Measurements from ENCODE around the gene GRM8. TPM values are rescaled to one million over a fixed set of nuclear protein-coding genes. Genes with fewer than 3 reads are reported as not detected.

The GRM8 gene
- total RNA-seq, 2 experiments from 2014 or later, result not detected

GRCh38 chr7:127153315-127153714 lies 99.4 kb downstream of the GRM8 start:
- POLR2A ChIA-PET, result no interaction called here

GRCh38 chr7:127152423-127152822 lies 100.3 kb downstream of the GRM8 start:
- ChIA-PET POLR2A (no interaction called here), CTCF (no interaction called here)

More at GRCh38 chr7:127153315-127153714, 99.4 kb downstream of the GRM8 start:
- CTCF ChIA-PET, result no interaction called here

- ChIA-PET CTCF (no interaction called here), POLR2A (no interaction called here)
Measured at GRCh38 chr7:127151379-127151778, 101.4 kb downstream of the GRM8 start.

- ChIA-PET CTCF (no interaction called here), POLR2A (no interaction called here)
Measured at GRCh38 chr7:127150543-127150942, 102.2 kb downstream of the GRM8 start.

- POLR2A ChIA-PET, result no interaction called here
- CTCF ChIA-PET, result no interaction called here
Measured at GRCh38 chr7:127146746-127147536, 105.8 kb downstream of the GRM8 start.

GRCh38 chr7:127137146-127137545 lies 115.6 kb downstream of the GRM8 start:
- POLR2A ChIA-PET, result no interaction called here
- CTCF ChIA-PET, result no interaction called here

- CTCF ChIA-PET, result no interaction called here
- POLR2A ChIA-PET, result no interaction called here
Measured at GRCh38 chr7:127135871-127136485, 116.8 kb downstream of the GRM8 start.

- ChIA-PET POLR2A (no interaction called here), CTCF (no interaction called here)
Measured at GRCh38 chr7:127123220-127123619, 129.5 kb downstream of the GRM8 start.

- ChIA-PET CTCF (no interaction called here), POLR2A (no interaction called here)
Measured at GRCh38 chr7:127119517-127119916, 133.2 kb downstream of the GRM8 start.

- ChIA-PET POLR2A (no interaction called here), CTCF (no interaction called here)
Measured at GRCh38 chr7:127114742-127115265, 137.9 kb downstream of the GRM8 start.

GRCh38 chr7:127107601-127108007 lies 145.1 kb downstream of the GRM8 start:
- POLR2A ChIA-PET, result no interaction called here
- CTCF ChIA-PET, result no interaction called here

- POLR2A ChIA-PET, result no interaction called here
- CTCF ChIA-PET, result no interaction called here
Measured at GRCh38 chr7:127093340-127093739, 159.4 kb downstream of the GRM8 start.

GRCh38 chr7:127091620-127092019 lies 161.1 kb downstream of the GRM8 start:
- CTCF ChIA-PET, result no interaction called here
- POLR2A ChIA-PET, result no interaction called here

- CTCF ChIA-PET, result no interaction called here
Measured at GRCh38 chr7:127089146-127089545, 163.6 kb downstream of the GRM8 start.

GRCh38 chr7:127081539-127081938 lies 171.2 kb downstream of the GRM8 start:
- CTCF ChIA-PET, result no interaction called here
- POLR2A ChIA-PET, result no interaction called here

More at GRCh38 chr7:127089146-127089545, 163.6 kb downstream of the GRM8 start:
- POLR2A ChIA-PET, result no interaction called here

GRCh38 chr7:127080576-127080975 lies 172.2 kb downstream of the GRM8 start:
- ChIA-PET POLR2A (no interaction called here), CTCF (no interaction called here)

GRCh38 chr7:127066974-127067373 lies 185.8 kb downstream of the GRM8 start:
- CTCF ChIA-PET, result no interaction called here
- POLR2A ChIA-PET, result no interaction called here

- POLR2A ChIA-PET, result no interaction called here
- CTCF ChIA-PET, result no interaction called here
Measured at GRCh38 chr7:127059475-127059874, 193.3 kb downstream of the GRM8 start.

GRCh38 chr7:127057918-127058317 lies 194.8 kb downstream of the GRM8 start:
- CTCF ChIA-PET, result no interaction called here
- POLR2A ChIA-PET, result no interaction called here

- ChIA-PET CTCF (no interaction called here), POLR2A (no interaction called here)
Measured at GRCh38 chr7:127056202-127056601, 196.5 kb downstream of the GRM8 start.

- ChIA-PET CTCF (no interaction called here), POLR2A (no interaction called here)
Measured at GRCh38 chr7:127047521-127047920, 205.2 kb downstream of the GRM8 start.
